Skeletal muscle satellite cell (primary cell): ENCODE measurements around the gene TLR2.
A peak's percentile ranks its signal among the peaks of the same experiment; 100 is the strongest.
"Not testable (repeated sequence)": the region's sequence is repeated elsewhere in the genome, so short reads cannot be mapped to it uniquely, and the experiment has no call there.

Experiments
- H3K27me3 ChIP-seq: 2 replicates; pipeline ENCODE4 v1.7.0; 2013; ENCODE audit warnings: low read length; ENCODE audit not compliant: control insufficient read depth, insufficient read depth
- H3K36me3 ChIP-seq: 2 replicates; pipeline ENCODE4 v1.7.0; 2013; ENCODE audit warnings: mild to moderate bottlenecking, control low read depth, low read length; ENCODE audit not compliant: insufficient read depth
- H3K4me1 ChIP-seq: 2 replicates; pipeline ENCODE4 v1.7.0; 2013; ENCODE audit warnings: low read length; ENCODE audit not compliant: control insufficient read depth, insufficient read depth
- H3K4me2 ChIP-seq: 2 replicates; pipeline ENCODE4 v1.7.0; 2013; ENCODE audit warnings: mild to moderate bottlenecking, low read length
- H3K4me3 ChIP-seq: 2 replicates; pipeline ENCODE4 v1.7.0; 2013; ENCODE audit warnings: low read length
- H3K9ac ChIP-seq: 2 replicates; pipeline ENCODE4 v1.7.0; 2013; ENCODE audit warnings: mild to moderate bottlenecking, low read depth, low read length, moderate library complexity
- H3K9me3 ChIP-seq: replicated peaks from 2 replicates; pipeline ENCODE4 v1.7.0; 2013; ENCODE audit warnings: mild to moderate bottlenecking, control low read depth, low read length

The TLR2 gene

DNA sequence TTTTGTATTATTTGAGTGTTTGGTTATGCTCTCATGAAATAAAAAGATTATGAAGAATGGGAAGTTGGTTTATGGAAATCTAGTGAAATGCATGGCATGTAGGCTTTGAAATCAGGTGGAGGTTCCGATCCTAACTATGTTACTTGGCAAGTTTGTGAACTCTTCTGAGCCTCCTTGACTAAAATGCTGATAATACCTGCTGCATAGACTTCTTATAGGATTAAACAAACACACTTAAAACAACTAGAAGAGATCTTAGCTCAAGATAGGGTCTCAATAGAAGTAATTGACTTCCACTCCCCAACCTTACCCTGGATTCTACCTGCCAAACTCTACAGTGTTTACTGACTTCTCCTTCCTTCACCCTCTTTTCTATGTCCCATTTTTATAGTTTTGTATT, 22.2 kb upstream of the TLR2 start:
- Histone ChIP-seq H3K27me3 (no peaks in the 10 kb centered on the region), H3K9ac (no peak overlapping the region), H3K9me3 (no peaks in the 10 kb centered on the region), H3K36me3 (no peaks in the 10 kb centered on the region), H3K4me3 (no peak overlapping the region), H3K4me2 (no peak overlapping the region), H3K4me1 (no peaks in the 10 kb centered on the region)

DNA sequence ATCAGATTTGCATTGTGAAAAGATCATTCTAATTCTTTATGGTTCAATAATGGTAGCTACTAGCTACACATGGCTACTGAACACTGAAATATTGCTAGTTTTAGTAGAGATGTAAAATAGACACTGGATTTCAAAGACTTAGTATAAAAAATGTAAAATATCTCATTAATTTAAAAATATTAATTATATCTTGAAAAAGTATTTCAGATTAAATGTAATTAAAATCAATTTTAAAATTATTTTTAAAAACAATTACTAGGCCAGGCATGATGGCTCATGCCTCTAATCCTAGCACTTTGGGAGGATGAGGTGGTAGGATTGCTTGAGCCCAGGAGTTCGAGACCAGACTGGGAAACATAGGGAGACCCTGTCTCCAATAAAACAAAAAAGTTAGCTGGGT, 20.4 kb upstream of the TLR2 start:
- no peak overlapping the region for H3K9ac ChIP-seq
- H3K4me2 ChIP-seq: no peak overlapping the region
- H3K4me1 ChIP-seq: no peaks in the 10 kb centered on the region
- H3K9me3 ChIP-seq: no peaks in the 10 kb centered on the region
- H3K36me3 ChIP-seq: no peaks in the 10 kb centered on the region
- no peak overlapping the region for H3K4me3 ChIP-seq
- no peaks in the 10 kb centered on the region for H3K27me3 ChIP-seq

DNA sequence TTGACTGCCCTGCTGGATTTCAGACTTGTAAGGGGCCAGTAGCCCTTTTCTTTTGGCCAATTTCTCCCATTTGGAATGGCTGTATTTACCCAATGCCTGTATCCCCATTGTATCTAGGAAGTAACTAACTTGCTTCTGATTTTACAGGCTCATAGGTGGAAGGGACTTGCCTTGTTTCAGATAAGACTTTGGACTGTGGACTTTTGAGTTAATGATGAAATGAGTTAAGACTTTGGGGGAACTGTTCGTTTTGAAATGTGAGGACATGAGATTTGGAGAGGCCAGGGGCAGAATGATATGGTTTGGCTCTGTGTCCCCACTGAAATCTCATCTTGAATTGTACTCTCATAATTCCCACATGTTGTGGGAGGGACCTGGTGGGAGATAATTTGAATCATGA, 17.6 kb upstream of the TLR2 start:
- H3K4me2 ChIP-seq, H3K4me3 ChIP-seq, H3K36me3 ChIP-seq, H3K9me3 ChIP-seq, H3K27me3 ChIP-seq, H3K9ac ChIP-seq, H3K4me1 ChIP-seq: not testable (repeated sequence)

DNA sequence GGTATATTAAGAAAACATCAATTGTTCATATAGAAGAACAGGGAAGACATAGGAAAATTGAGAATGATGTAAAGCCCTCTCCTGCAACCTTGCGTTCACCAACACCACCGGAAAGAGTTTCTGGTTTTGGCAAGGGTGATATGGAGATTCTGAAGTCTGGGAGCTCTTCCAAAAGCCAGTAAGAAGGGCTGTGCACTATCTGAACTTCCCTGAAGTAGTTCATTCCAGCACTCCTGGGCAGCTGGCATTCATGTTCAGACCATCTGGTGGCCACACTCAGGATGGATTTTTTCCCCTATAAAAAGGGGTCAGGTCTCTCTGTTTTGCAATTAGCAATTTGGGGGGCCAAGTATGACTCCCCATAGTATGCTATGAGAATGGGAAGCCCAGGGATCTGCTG, 15.4 kb upstream of the TLR2 start:
- no peaks in the 10 kb centered on the region for H3K4me1 ChIP-seq
- H3K9me3 ChIP-seq: no peaks in the 10 kb centered on the region
- no peak overlapping the region for H3K4me2 ChIP-seq
- H3K9ac ChIP-seq: no peak overlapping the region
- no peaks in the 10 kb centered on the region for H3K36me3 ChIP-seq
- H3K4me3 ChIP-seq: no peak overlapping the region
- H3K27me3 ChIP-seq: peaks cover 3% of the 10 kb centered on the region

DNA sequence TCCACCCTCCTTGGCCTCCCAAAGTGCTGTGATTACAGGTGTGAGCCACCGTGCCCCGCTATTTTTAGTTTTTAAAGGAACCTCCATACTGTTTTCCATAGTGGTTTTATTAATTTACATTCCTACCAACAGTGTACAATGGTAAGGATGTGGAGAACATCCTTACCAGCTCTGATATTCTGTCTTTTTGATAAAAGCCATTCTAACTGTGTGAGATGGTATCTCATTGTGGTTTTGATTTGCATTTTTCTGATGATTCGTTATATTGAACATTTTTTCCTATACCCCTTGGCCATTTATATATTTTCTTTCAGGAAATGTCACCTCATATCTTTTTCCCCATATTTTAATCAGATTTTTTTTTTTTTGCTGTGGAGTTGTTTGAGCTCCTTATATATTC, 14.2 kb upstream of the TLR2 start:
- H3K27me3 ChIP-seq: peaks cover 3% of the 10 kb centered on the region
- no peak overlapping the region for H3K9ac ChIP-seq
- H3K4me3 ChIP-seq: no peak overlapping the region
- no peak overlapping the region for H3K4me2 ChIP-seq
- no peaks in the 10 kb centered on the region for H3K36me3 ChIP-seq
- no peaks in the 10 kb centered on the region for H3K9me3 ChIP-seq
- H3K4me1 ChIP-seq: no peaks in the 10 kb centered on the region

DNA sequence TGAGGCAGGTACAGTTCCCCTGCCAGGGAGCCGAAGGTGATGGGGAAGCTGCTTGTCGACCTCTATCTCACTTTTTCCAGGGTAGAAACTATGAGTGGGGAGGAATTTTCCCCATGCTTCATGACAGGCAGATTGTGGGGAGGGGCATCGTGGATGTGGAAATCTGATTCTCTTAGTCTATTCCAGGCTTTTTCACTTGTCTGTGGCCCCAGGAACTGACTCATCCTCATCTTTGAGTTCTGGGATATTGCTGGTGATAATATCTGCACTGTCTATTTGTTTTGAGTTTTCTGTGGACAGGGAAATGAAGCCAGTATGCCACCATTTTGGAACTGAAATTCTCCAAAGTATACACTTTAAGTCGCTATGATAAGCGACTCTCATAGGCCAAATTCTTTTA, 7.6 kb upstream of the TLR2 start:
- H3K4me3 ChIP-seq: no peak overlapping the region
- no peak overlapping the region for H3K9ac ChIP-seq
- peak overlapping the region; percentile 52 for H3K4me2 ChIP-seq
- H3K27me3 ChIP-seq: peaks cover 19% of the 10 kb centered on the region
- H3K4me1 ChIP-seq: peaks cover 13% of the 10 kb centered on the region
- no peaks in the 10 kb centered on the region for H3K36me3 ChIP-seq
- no peaks in the 10 kb centered on the region for H3K9me3 ChIP-seq

DNA sequence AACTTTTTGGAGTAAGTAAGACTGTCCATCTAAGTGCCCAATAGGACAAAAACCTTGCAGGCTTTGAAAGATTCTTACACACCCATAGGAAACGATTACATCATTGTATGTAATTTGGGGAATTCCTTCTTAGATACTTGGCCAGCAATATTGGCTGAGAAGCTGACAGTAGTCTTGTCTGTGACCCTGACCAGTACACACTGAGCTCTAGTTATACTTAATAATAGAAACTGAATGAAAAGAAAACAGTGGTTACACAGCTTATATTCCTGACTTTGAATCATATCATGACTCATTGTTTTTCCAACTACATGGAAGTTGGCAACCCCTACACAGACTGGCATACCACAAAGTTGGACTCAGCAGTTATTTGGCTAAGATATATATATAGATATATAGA, 7.1 kb upstream of the TLR2 start:
- H3K4me3 ChIP-seq: no peak overlapping the region
- no peaks in the 10 kb centered on the region for H3K36me3 ChIP-seq
- H3K9me3 ChIP-seq: no peaks in the 10 kb centered on the region
- peak overlapping the region; percentile 52 for H3K4me2 ChIP-seq
- H3K27me3 ChIP-seq: peaks cover 19% of the 10 kb centered on the region
- H3K4me1 ChIP-seq: peaks cover 13% of the 10 kb centered on the region
- no peak overlapping the region for H3K9ac ChIP-seq

DNA sequence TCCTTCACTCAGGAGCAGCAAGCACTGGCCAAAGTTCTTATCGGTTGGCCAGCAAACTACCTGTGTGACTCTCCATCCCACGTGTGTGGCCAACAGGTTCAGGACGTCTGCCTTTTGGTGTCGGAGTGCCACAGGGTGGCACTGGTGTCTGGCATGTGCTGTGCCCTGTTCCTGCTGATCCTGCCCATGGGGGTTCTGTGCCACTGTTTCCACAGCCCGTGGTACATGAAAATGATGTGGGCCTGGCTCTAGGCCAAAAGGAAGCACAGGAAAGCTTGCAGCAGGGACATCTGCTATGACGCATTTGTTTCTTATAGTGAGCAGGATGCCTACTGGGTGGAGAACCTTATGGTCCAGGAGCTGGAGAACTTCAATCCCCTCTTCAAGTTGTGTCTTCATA, 4.6 kb upstream of the TLR2 start:
- Histone ChIP-seq H3K4me3 (no peak overlapping the region), H3K9me3 (no peaks in the 10 kb centered on the region), H3K4me1 (peaks cover 17% of the 10 kb centered on the region), H3K4me2 (no peak overlapping the region), H3K27me3 (peaks cover 38% of the 10 kb centered on the region), H3K36me3 (no peaks in the 10 kb centered on the region), H3K9ac (no peak overlapping the region)

DNA sequence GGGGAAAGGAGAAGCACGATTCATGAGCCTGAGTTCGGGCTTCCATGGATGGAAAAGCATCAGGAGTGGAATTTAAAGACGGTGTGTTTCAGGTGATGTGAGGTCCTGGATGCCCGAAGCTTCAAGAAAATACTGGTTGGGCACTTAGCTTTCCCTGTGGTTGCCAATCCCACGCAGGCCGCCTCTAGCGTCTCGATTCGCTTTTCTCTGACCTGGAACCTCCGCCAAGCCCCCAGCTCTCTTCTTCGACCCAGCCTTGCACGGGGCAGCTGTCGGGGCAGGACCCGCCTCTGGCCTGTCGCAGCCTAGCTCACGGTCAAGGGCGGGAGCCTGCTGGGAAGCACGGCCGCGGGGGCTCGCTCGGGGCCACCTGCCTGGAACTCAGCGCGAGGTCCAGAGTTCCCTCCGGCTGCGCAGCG, 308 bp upstream of the TLR2 start:
- H3K27me3 ChIP-seq: peaks cover 48% of the 10 kb centered on the region

DNA sequence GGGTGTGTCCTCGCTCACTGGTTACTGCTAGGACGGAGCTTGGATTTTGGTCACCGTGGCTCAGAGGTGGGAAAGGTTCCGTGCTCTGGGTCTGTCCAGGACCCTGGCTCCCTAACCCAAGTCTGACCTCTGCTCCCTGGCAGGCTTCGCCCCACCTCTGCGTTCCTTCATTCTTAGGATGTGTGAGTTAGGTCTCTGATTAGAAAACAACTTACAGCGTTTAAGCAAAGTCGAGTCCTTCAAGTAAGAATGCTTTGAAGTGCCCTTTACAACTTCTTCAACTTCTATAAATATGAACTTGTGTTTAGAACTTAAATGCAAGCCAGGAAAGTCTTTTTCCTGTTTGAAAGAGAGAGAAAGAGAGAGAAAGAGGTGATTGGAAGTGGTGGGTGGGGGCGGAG, 891 bp downstream of the TLR2 start:
- peak overlapping the region; percentile 54 for H3K9ac ChIP-seq
- H3K4me2 ChIP-seq: peak overlapping the region; percentile 93
- no peaks in the 10 kb centered on the region for H3K36me3 ChIP-seq
- H3K27me3 ChIP-seq: peaks cover 36% of the 10 kb centered on the region
- peak overlapping the region; percentile 69 for H3K4me3 ChIP-seq
- H3K9me3 ChIP-seq: no peaks in the 10 kb centered on the region
- peaks cover 10% of the 10 kb centered on the region for H3K4me1 ChIP-seq

More for the DNA sequence above, 308 bp upstream of the TLR2 start:
- no peaks in the 10 kb centered on the region for H3K9me3 ChIP-seq
- H3K36me3 ChIP-seq: no peaks in the 10 kb centered on the region
- peak overlapping the region; percentile 69 for H3K4me3 ChIP-seq
- peak overlapping the region; percentile 54 for H3K9ac ChIP-seq
- H3K4me2 ChIP-seq: peak overlapping the region; percentile 93
- H3K4me1 ChIP-seq: peaks cover 10% of the 10 kb centered on the region

DNA sequence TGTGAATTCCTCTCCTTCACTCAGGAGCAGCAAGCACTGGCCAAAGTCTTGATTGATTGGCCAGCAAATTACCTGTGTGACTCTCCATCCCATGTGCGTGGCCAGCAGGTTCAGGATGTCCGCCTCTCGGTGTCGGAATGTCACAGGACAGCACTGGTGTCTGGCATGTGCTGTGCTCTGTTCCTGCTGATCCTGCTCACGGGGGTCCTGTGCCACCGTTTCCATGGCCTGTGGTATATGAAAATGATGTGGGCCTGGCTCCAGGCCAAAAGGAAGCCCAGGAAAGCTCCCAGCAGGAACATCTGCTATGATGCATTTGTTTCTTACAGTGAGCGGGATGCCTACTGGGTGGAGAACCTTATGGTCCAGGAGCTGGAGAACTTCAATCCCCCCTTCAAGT, 20.4 kb downstream of the TLR2 start:
- H3K4me2 ChIP-seq: no peak overlapping the region
- no peaks in the 10 kb centered on the region for H3K4me1 ChIP-seq
- no peaks in the 10 kb centered on the region for H3K36me3 ChIP-seq
- no peak overlapping the region for H3K9ac ChIP-seq
- no peak overlapping the region for H3K4me3 ChIP-seq
- H3K27me3 ChIP-seq: peaks cover 17% of the 10 kb centered on the region
- no peaks in the 10 kb centered on the region for H3K9me3 ChIP-seq

DNA sequence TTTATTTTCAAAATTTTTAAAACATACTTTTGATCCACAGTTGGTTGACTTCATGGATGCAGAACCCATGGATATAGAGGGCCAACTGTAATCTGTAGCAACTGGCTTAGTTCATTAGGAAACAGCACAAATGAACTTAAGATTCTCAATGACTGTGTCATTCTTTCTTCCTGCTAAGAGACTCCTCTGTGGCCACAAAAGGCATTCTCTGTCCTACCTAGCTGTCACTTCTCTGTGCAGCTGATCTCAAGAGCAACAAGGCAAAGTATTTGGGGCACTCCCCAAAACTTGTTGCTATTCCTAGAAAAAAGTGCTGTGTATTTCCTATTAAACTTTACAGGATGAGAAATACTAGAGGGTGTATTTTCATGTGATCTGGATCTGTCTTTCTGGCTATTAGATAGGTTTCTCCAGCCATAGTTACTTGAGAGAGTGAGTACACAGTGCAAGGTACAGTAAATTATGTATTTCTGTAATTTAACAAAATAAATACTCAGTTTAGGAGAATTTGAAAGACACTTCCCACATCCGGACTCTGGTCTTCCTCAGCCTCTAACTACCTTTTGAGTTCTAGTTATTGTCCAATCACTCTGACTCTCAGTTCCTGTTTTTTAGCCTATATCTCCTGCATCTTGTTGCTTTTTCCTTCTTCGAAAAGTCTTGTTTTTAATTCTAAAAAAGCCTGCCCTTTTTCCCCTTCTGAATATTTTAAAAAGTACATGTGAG, 21.8 kb downstream of the TLR2 start:
- no peaks in the 10 kb centered on the region for H3K36me3 ChIP-seq
- H3K4me1 ChIP-seq: no peaks in the 10 kb centered on the region
- no peak overlapping the region for H3K4me2 ChIP-seq
- peaks cover 17% of the 10 kb centered on the region for H3K27me3 ChIP-seq
- no peak overlapping the region for H3K9ac ChIP-seq
- no peak overlapping the region for H3K4me3 ChIP-seq
- no peaks in the 10 kb centered on the region for H3K9me3 ChIP-seq
